SK-N-MC (cell line): ENCODE results near the gene CREB5.

Experiments
- EZH2 ChIP-seq: fragments of 200-600 bp; sonication (generic); IDR thresholded peaks from one replicate; pipeline ENCODE4 v1.6.1; 2017; ENCODE audit warnings: antibody characterized with exemption
- POLR2AphosphoS5 ChIP-seq: IDR thresholded peaks from 2 replicates; pipeline ENCODE4 v1.6.1; 2012; ENCODE audit warnings: mild to moderate bottlenecking, low read depth, low read length, borderline replicate concordance

- TF ChIP-seq EZH2 (no peak), POLR2AphosphoS5 (no peak)
Measured at GRCh38 chr7:28631995-28632394, 219.7 kb downstream of the CREB5 start.
